ENCODE results near the gene IVL.

Gene IVL

DNA sequence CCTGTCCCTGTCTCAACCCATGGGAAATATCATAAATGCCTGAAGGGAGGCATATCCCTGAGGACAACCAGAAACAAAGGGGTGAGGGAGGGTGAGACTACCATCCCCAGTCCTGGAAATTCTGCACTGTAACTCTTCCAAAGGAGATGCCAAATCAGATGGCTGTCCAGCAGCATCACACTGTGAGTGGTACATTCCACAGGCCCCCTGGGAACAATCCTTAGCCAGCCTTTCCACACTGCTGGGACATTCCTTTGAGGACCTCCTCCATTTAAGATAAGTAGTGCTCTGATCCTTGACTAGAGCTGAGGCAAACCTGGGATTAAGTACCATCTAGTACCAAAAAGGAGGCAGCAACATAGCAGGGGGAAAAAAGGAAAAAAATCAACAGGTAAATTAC lies 10.7 kb downstream of the IVL start:
- no peak overlapping the region for H3K27ac ChIP-seq (ENCODE audit: extremely low read depth, low read depth, low read length)
- CTCF ChIA-PET = interaction anchor here (0.6 to 3.7 kb wide), 6 partner anchors 14 to 631 kb away, joined by 3 to 17 read pairs (median 5); no protein-coding TSS in a partner anchor
- no peaks in the 10 kb centered on the region for H3K36me3 ChIP-seq (ENCODE audit: control insufficient read depth in 2 of 2, insufficient read depth in 1 of 2, low read length in 2 of 2)
- POLR2A ChIA-PET = no interaction called here
- H3K4me1 ChIP-seq (ENCODE audit: control insufficient read depth, insufficient read depth, low read length) = no peaks in the 10 kb centered on the region
- TF ChIP-seq, protein P1, sequence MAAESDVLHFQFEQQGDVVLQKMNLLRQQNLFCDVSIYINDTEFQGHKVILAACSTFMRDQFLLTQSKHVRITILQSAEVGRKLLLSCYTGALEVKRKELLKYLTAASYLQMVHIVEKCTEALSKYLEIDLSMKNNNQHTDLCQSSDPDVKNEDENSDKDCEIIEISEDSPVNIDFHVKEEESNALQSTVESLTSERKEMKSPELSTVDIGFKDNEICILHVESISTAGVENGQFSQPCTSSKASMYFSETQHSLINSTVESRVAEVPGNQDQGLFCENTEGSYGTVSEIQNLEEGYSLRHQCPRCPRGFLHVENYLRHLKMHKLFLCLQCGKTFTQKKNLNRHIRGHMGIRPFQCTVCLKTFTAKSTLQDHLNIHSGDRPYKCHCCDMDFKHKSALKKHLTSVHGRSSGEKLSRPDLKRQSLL (tag by site-specific recombination; IDR thresholded peaks at IDR 0.05) = no peak
- no peak for TF ChIP-seq ZNF830 (tag by site-specific recombination; IDR thresholded peaks at IDR 0.05; ENCODE audit: low read depth)
- TF ChIP-seq ZNF302 (tag by site-specific recombination; IDR thresholded peaks at IDR 0.05; ENCODE audit: low read depth) = no peak
- no peaks in the 10 kb centered on the region for H3K9me3 ChIP-seq (ENCODE audit: control insufficient read depth, insufficient read depth, low read depth, low read length)
- no peak overlapping the region for H3K4me3 ChIP-seq (ENCODE audit: low read depth, low read length)

- Histone ChIP-seq H3K9me3 (ENCODE audit: control insufficient read depth, insufficient read depth, low read depth, low read length) (no peaks in the 10 kb centered on the region), H3K4me3 (ENCODE audit: low read depth, low read length) (no peak overlapping the region), H3K36me3 (ENCODE audit: control insufficient read depth in 2 of 2, insufficient read depth in 1 of 2, low read length in 2 of 2) (no peaks in the 10 kb centered on the region), H3K27ac (ENCODE audit: extremely low read depth, low read depth, low read length) (no peak overlapping the region), H3K4me1 (ENCODE audit: control insufficient read depth, insufficient read depth, low read length) (no peaks in the 10 kb centered on the region)
- CTCF ChIA-PET = interaction anchor here (1.0 to 1.2 kb wide), 2 partner anchors 45 to 271 kb away, joined by 4 to 7 read pairs; no protein-coding TSS in a partner anchor
- POLR2A ChIA-PET = interaction anchor here (0.6 kb wide), 1 partner anchor 815 kb away, joined by 6 read pairs; no protein-coding TSS in a partner anchor
- no peak for TF ChIP-seq ZNF175 (tag by site-specific recombination; IDR thresholded peaks at IDR 0.05)
Observed at GRCh38 chr1:152924191-152924590, 15.8 kb downstream of the IVL start.

DNA sequence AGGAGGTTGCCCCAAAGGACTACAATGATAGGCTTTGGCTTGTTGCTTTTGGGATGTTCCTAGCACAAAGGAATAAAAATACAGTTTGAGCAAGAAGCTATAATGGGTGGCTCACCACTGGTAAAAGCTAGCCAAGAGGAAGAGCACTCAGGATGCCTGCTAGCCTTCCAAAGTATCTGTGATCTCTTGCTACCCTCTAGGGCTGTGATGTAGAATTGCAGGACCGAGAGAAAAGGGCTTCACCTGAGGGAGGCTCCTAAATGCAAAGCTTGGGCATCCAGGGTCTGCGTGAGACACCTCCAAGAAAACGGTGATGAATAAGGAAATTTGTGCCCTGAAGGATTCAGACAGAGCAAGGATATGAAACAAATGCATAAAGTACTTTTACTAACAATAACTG lies 17.7 kb downstream of the IVL start:
- no peaks in the 10 kb centered on the region for H3K4me1 ChIP-seq (ENCODE audit: control insufficient read depth, insufficient read depth, low read length)
- no peaks in the 10 kb centered on the region for H3K9me3 ChIP-seq (ENCODE audit: control insufficient read depth, insufficient read depth, low read depth, low read length)
- no peaks in the 10 kb centered on the region for H3K36me3 ChIP-seq (ENCODE audit: control insufficient read depth in 2 of 2, insufficient read depth in 1 of 2, low read length in 2 of 2)
- ChIA-PET POLR2A (no interaction called here), CTCF (interaction anchor here (0.5 to 2.2 kb wide), 14 partner anchors 9 to 431 kb away, joined by 3 to 15 read pairs (median 5); partner anchors contain the start of gene SMCP)
- no peak for TF ChIP-seq FEZF1 (tag by site-specific recombination; IDR thresholded peaks at IDR 0.05)
- peak; percentile 83; the same call in 1 of the 2 replicates for TF ChIP-seq TRIM28 (IDR thresholded peaks at IDR 0.05; ENCODE audit: borderline replicate concordance, low read length)
- TF ChIP-seq ZNF433 (tag by site-specific recombination; IDR thresholded peaks at IDR 0.05; ENCODE audit: low read depth) = no peak
- H3K27ac ChIP-seq (ENCODE audit: extremely low read depth, low read depth, low read length) = no peak overlapping the region
- no peak overlapping the region for H3K4me3 ChIP-seq (ENCODE audit: low read depth, low read length)

- ChIA-PET POLR2A (no interaction called here), CTCF (interaction anchor here (0.6 to 0.8 kb wide), 3 partner anchors 24 to 269 kb away, joined by 3 read pairs; no protein-coding TSS in a partner anchor)
- TF ChIP-seq ZNF510 (tag by site-specific recombination; IDR thresholded peaks at IDR 0.05; ENCODE audit: insufficient replicate concordance) = no peak
- TF ChIP-seq ZXDB (tag by site-specific recombination; IDR thresholded peaks at IDR 0.05) = no peak
- TF ChIP-seq, protein P2, sequence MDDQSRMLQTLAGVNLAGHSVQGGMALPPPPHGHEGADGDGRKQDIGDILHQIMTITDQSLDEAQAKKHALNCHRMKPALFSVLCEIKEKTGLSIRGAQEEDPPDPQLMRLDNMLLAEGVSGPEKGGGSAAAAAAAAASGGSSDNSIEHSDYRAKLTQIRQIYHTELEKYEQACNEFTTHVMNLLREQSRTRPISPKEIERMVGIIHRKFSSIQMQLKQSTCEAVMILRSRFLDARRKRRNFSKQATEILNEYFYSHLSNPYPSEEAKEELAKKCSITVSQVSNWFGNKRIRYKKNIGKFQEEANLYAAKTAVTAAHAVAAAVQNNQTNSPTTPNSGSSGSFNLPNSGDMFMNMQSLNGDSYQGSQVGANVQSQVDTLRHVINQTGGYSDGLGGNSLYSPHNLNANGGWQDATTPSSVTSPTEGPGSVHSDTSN (CRISPR knock-in tag; IDR thresholded peaks at IDR 0.05) = no peak
- TF ChIP-seq REST (tag by site-specific recombination; IDR thresholded peaks at IDR 0.05) = no peak
- TF ChIP-seq YY1 (tag by site-specific recombination; IDR thresholded peaks at IDR 0.05) = no peak
- TF ChIP-seq, protein P3, sequence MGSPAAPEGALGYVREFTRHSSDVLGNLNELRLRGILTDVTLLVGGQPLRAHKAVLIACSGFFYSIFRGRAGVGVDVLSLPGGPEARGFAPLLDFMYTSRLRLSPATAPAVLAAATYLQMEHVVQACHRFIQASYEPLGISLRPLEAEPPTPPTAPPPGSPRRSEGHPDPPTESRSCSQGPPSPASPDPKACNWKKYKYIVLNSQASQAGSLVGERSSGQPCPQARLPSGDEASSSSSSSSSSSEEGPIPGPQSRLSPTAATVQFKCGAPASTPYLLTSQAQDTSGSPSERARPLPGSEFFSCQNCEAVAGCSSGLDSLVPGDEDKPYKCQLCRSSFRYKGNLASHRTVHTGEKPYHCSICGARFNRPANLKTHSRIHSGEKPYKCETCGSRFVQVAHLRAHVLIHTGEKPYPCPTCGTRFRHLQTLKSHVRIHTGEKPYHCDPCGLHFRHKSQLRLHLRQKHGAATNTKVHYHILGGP (tag by site-specific recombination; IDR thresholded peaks at IDR 0.05) = no peak
- no peak for TF ChIP-seq GFI1B (tag by site-specific recombination; IDR thresholded peaks at IDR 0.05)
- TF ChIP-seq ZBTB20 (tag by site-specific recombination; IDR thresholded peaks at IDR 0.05) = no peak
- TF ChIP-seq, protein P4, sequence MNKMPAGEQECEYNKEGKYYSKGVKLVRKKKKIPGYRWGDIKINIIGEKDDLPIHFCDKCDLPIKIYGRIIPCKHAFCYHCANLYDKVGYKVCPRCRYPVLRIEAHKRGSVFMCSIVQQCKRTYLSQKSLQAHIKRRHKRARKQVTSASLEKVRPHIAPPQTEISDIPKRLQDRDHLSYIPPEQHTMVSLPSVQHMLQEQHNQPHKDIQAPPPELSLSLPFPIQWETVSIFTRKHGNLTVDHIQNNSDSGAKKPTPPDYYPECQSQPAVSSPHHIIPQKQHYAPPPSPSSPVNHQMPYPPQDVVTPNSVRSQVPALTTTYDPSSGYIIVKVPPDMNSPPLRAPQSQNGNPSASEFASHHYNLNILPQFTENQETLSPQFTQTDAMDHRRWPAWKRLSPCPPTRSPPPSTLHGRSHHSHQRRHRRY (tag by site-specific recombination; IDR thresholded peaks at IDR 0.05) = no peak
- TF ChIP-seq ZNF223 (tag by site-specific recombination; IDR thresholded peaks at IDR 0.05) = no peak
- TF ChIP-seq ZNF580 (tag by site-specific recombination; IDR thresholded peaks at IDR 0.05) = no peak
- H3K4me1 ChIP-seq (ENCODE audit: control insufficient read depth, insufficient read depth, low read length) = no peaks in the 10 kb centered on the region
- H3K27ac ChIP-seq (ENCODE audit: extremely low read depth, low read depth, low read length) = no peak overlapping the region
- H3K9me3 ChIP-seq (ENCODE audit: control insufficient read depth, insufficient read depth, low read depth, low read length) = no peaks in the 10 kb centered on the region
- H3K4me3 ChIP-seq (ENCODE audit: low read depth, low read length) = no peak overlapping the region
- H3K36me3 ChIP-seq (ENCODE audit: control insufficient read depth in 2 of 2, insufficient read depth in 1 of 2, low read length in 2 of 2) = no peaks in the 10 kb centered on the region
Observed at GRCh38 chr1:152928671-152929070, 20.3 kb downstream of the IVL start.
